ENCODE data around the gene LIN52. TPM values are rescaled to one million over a fixed set of nuclear protein-coding genes. Genes with fewer than 3 reads are reported as not detected.
A peak's percentile ranks its signal among the peaks of the same experiment; 100 is the strongest.

LIN52 gene
- total and polyA plus RNA-seq, 9 of the 15 experiments (the other 6 are each of a cell fraction or from before 2014, with no cell fraction given): 4.6 to 11.8 (median 9.2) TPM

GRCh38 chr14:74235017-74235416, 150.3 kb downstream of the LIN52 start:
- Histone ChIP-seq H2AFZ (ENCODE audit: low read depth, low read length) (no peak overlapping the region), H3K4me2 (ENCODE audit: insufficient read depth, low read length) (no peak overlapping the region), H3K9ac (ENCODE audit: insufficient read depth in 1 of 2, low read depth in 2 of 2, low read length in 2 of 2) (no peak overlapping the region), H3K79me2 (ENCODE audit: control insufficient read depth, insufficient read depth, low read length) (no peaks in the 10 kb centered on the region), H3K9me3 (replicated peaks; ENCODE audit: control insufficient read depth, insufficient read depth, low read depth, low read length) (peaks cover 3% of the 10 kb centered on the region; the same call in 1 of the 2 replicates), H3K27ac (ENCODE audit: extremely low read depth, low read depth, low read length) (no peak overlapping the region), H3K9me1 (ENCODE audit: control insufficient read depth, insufficient read depth, low read length) (no peaks in the 10 kb centered on the region), H3K4me1 (replicated peaks in 1 of 2; ENCODE audit: control insufficient read depth in 2 of 2, insufficient read depth in 2 of 2, low read length in 2 of 2) (no peaks in the 10 kb centered on the region; a peak in 1 of 5 replicates), H4K20me1 (replicated peaks; ENCODE audit: control insufficient read depth, insufficient read depth, low read length) (no peaks in the 10 kb centered on the region), H3K27me3 (ENCODE audit: control insufficient read depth in 2 of 2, insufficient read depth in 2 of 2, low read length in 2 of 2) (peaks cover 0 to 34% of the 10 kb centered on the region in 2 experiments; a peak in 3 of 5 replicates), H3K4me3 (no peak overlapping the region), H3K36me3 (ENCODE audit: control insufficient read depth, insufficient read depth, low read length) (no peaks in the 10 kb centered on the region)
- intact Hi-C loops (cut with micrococcal nuclease) (no loop called here), in situ Hi-C loops (cut with MboI) (no loop called here)
- DNase-seq (ENCODE audit: extremely low read depth in 1 of 4, low spot score in 3 of 4): no peak
- no peak for FAIRE-seq
- no peak for ATAC-seq
- ChIA-PET POLR2A (interaction anchor here (0.6 to 0.7 kb wide), 2 partner anchors 19 to 62 kb away, joined by 3 read pairs; no protein-coding TSS in a partner anchor), CTCF (ENCODE audit: low intra/inter-chr PET ratio) (no interaction called here)
- TF ChIP-seq, protein P1, sequence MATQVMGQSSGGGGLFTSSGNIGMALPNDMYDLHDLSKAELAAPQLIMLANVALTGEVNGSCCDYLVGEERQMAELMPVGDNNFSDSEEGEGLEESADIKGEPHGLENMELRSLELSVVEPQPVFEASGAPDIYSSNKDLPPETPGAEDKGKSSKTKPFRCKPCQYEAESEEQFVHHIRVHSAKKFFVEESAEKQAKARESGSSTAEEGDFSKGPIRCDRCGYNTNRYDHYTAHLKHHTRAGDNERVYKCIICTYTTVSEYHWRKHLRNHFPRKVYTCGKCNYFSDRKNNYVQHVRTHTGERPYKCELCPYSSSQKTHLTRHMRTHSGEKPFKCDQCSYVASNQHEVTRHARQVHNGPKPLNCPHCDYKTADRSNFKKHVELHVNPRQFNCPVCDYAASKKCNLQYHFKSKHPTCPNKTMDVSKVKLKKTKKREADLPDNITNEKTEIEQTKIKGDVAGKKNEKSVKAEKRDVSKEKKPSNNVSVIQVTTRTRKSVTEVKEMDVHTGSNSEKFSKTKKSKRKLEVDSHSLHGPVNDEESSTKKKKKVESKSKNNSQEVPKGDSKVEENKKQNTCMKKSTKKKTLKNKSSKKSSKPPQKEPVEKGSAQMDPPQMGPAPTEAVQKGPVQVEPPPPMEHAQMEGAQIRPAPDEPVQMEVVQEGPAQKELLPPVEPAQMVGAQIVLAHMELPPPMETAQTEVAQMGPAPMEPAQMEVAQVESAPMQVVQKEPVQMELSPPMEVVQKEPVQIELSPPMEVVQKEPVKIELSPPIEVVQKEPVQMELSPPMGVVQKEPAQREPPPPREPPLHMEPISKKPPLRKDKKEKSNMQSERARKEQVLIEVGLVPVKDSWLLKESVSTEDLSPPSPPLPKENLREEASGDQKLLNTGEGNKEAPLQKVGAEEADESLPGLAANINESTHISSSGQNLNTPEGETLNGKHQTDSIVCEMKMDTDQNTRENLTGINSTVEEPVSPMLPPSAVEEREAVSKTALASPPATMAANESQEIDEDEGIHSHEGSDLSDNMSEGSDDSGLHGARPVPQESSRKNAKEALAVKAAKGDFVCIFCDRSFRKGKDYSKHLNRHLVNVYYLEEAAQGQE (IDR thresholded peaks at IDR 0.05; ENCODE audit: borderline replicate concordance): 0 out of 2 replicates have a peak, but pooled peaks have one; percentile 7
- TF ChIP-seq, protein P1 (CRISPR knock-in tag; IDR thresholded peaks at IDR 0.05; ENCODE audit: low read depth): no peak
- TF ChIP-seq MCM5 (IDR thresholded peaks at IDR 0.05; ENCODE audit: low read depth) (no peak), CSDE1 (IDR thresholded peaks at IDR 0.05) (no peak), ZNF133 (CRISPR knock-in tag; IDR thresholded peaks at IDR 0.05) (no peak)
- BruUV-seq (replicated peaks): no TSS peak
- 0% methylated on average over 4 of the region's 4 CpGs for WGBS (ENCODE audit: insufficient coverage, low coverage, missing lambda C conversion rate)
